ENCODE results near the gene FAM89A.

- TF ChIP-seq POLR2A (IDR thresholded peaks at IDR 0.05; ENCODE audit: low read depth, low read length) (no peak), POLR2AphosphoS5 (IDR thresholded peaks at IDR 0.05; ENCODE audit: low read depth, low read length) (no peak), TAF1 (IDR thresholded peaks at IDR 0.05; ENCODE audit: borderline replicate concordance, low read depth, low read length) (no peak)
Observed at GRCh38 chr1:231078250-231078649, 38.2 kb upstream of the FAM89A start.

Data from GM12892 (cell line).